Gastrocnemius medialis (tissue), 4 donors: ENCODE measurements around the gene SBSN.

ENCODE experiments used
- POLR2A ChIP-seq, 2 donors: fragments of 450-650 bp; IDR thresholded peaks; one replicate each; pipeline ENCODE4 v1.6.1; 2017; ENCODE audit warnings: antibody characterized with exemption in 2 of 2, mild to moderate bottlenecking in 2 of 2, moderate library complexity in 2 of 2
- TF ChIP-seq, protein P1 (sequence below), 5 experiments: fragments of 450-650 bp in 3 of 5; fragments of 200-600 bp in 2 of 5; sonication (generic) in 2 of 5; IDR thresholded peaks in 4 of 5; conservative IDR thresholded peaks in 1 of 5; 1 replicate in 4 of 5; 2 replicates in 1 of 5; pipeline ENCODE4 v1.5.1; 2016 to 2019; ENCODE audit warnings: antibody characterized with exemption in 5 of 5, mild to moderate bottlenecking in 3 of 5, moderate library complexity in 3 of 5

DNA sequence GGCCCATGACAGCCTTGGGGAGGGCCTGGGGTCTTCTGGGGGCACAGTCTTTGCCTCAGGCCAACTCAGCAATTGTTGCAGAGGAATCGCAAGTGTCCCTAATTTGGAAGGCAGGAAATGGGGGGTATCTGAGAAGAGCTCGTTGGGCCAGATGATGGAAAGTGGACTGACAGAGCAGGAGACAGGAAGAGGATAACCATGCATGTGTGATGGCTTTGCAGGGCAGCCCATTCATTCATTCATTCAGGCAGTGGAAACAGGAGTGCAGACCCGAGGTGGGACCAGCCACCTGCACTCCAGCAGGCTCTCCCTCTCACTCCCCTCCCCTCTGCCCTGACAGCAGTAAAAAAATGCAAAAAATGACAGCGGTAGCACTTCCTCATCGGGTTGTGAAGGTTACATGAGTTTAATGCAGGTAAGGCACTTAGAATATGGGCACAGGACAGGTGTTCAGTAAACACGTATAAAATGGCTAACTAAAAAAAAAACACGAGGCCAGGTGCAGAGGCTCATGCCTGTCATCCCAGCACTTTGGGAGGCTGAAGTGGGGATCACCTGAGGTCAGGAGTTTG is 12.3 kb upstream of the SBSN start:
- TF ChIP-seq, protein P1, sequence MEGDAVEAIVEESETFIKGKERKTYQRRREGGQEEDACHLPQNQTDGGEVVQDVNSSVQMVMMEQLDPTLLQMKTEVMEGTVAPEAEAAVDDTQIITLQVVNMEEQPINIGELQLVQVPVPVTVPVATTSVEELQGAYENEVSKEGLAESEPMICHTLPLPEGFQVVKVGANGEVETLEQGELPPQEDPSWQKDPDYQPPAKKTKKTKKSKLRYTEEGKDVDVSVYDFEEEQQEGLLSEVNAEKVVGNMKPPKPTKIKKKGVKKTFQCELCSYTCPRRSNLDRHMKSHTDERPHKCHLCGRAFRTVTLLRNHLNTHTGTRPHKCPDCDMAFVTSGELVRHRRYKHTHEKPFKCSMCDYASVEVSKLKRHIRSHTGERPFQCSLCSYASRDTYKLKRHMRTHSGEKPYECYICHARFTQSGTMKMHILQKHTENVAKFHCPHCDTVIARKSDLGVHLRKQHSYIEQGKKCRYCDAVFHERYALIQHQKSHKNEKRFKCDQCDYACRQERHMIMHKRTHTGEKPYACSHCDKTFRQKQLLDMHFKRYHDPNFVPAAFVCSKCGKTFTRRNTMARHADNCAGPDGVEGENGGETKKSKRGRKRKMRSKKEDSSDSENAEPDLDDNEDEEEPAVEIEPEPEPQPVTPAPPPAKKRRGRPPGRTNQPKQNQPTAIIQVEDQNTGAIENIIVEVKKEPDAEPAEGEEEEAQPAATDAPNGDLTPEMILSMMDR (IDR thresholded peaks at IDR 0.05 in 4 of 5, conservative IDR thresholded peaks at IDR 0.05 in 1 of 5), result no peak
- no peak for TF ChIP-seq POLR2A (IDR thresholded peaks at IDR 0.05)
